NCI-H82 treated with DMSO at 0.1 percent for 48 hours (cell line): ENCODE results near the gene RALY.

Experiments used
- DNase-seq: peaks from one replicate; lab custom pipeline; 2025; ENCODE audit not compliant: unreplicated experiment; lab: John Stamatoyannopoulos, UW

The RALY gene

GRCh38 chr20:33985830-33986229 is 7.9 kb upstream of the RALY start:
- no peak for DNase-seq

- no peak for DNase-seq
Observed at GRCh38 chr20:33986560-33987216, 7.0 kb upstream of the RALY start.

DNA sequence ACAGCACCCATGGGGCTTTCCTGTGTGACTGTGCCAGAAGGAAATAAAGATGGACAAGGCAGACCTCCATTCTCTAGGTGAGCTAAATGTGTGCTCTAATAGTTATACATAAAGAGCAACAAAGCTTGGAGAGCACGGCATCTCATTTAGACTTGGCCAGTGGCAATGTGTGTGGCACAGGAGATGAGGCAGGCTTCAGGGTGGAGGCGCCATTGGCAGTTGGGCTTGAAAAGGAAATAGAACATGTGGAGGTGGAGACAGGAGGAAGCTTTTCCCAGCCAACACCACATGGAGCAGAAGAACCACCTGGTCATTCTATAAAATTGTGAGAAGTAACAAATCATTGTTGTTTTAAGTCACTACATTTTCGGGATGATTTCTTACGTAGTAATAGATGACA is 3.6 kb upstream of the RALY start:
- DNase-seq, result no peak

GRCh38 chr20:33991502-33991901 is 2.2 kb upstream of the RALY start:
- no peak for DNase-seq

DNA sequence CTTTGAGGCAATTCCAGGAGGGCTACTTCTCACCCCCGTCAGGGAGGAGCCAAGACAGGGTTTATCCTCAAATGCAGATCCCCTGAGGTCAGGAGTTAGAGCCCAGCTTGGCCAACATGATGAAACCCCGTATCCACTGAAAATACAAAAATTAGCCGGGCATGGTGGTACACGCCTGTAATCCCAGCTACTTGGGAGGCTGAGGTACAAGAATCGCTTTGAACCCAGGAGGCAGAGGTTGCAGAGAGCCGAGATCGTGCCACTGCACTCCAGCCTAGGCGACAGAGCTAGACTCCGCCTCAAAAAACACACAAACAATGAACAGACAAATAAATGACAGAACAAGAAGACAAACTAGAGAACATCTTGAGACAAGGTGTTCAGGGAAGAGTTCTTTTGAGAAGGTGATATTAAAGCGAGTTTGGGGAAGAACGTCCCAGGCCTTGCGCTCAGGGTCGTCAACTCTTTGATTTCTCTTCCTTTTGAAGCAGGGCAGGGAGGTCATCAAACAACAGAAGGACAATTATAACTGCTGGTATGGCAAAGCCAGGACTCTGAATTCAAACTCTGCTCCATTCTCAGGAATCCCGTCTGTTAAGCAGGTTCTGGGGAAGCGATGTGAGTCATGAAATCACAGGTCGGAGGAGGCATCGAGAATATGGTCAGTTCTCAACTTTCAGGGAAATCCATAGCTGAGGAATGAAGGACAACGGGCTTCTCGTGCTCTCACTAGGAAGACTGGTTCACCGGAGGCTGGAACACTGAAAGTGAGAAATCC is 1.4 kb upstream of the RALY start:
- DNase-seq, result no peak

GRCh38 chr20:33992923-33993575 is 662 bp upstream of the RALY start:
- DNase-seq, result peak; percentile 100

DNA sequence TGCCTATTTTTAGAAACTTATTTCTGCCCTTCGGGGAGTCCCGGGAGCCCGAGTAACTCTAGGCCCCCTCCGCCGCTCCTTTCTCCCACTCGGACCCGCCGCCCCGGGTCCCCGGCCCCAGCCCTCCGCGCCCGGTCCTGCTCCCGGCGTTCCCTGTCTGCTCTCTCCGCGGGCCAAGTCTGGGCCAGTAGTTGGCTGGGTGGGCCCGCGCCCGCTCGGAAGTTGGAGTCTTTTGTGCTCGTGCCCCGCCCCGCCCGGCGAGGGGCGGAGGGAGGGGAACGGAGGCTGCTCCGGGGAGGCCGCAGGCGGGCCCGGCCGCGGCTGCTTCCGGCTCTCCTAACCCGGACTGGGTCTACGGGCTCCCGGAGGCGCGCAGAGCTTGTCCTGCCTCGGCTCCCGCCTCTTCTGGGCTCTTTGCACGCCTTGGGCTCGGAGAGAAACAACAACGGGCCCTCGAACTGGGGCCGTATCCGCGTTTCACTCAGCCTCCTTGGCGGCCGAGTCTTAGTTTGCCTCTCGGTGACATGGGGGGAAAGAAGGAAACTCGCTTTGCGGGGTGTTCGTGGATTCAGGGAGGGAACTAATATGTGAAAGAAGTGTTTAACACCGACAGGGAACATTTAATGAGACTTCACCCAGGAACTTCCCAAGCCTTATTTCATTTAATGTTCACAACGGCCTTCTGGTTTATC is 657 bp downstream of the RALY start:
- DNase-seq, result peak; percentile 63

GRCh38 chr20:33995053-33995831 is 1.5 kb downstream of the RALY start:
- DNase-seq, result no peak

- DNase-seq, result no peak
Observed at GRCh38 chr20:33999025-33999649, 5.4 kb downstream of the RALY start.

GRCh38 chr20:34001378-34001777 is 7.7 kb downstream of the RALY start:
- no peak for DNase-seq

DNA sequence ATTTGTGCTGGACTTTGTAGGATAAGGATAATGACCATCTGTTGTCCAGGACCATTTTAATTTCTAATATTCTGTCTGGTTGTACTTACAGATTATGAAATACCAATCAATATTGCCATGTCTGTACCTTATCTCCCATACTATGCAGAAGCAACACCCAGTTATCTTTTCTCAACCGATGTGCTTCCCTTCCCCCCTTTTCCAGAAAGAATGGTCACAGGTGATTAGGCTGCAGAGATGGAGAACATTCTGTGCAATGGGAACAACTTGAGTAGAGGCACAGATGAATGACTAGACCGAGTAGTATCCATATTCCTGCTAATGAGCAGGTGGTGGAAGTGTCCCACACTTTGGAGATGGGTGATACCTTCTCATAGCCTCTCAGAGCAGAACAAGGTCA is 10.5 kb downstream of the RALY start:
- no peak for DNase-seq

GRCh38 chr20:34004790-34005457 is 11.2 kb downstream of the RALY start:
- DNase-seq, result no peak

DNA sequence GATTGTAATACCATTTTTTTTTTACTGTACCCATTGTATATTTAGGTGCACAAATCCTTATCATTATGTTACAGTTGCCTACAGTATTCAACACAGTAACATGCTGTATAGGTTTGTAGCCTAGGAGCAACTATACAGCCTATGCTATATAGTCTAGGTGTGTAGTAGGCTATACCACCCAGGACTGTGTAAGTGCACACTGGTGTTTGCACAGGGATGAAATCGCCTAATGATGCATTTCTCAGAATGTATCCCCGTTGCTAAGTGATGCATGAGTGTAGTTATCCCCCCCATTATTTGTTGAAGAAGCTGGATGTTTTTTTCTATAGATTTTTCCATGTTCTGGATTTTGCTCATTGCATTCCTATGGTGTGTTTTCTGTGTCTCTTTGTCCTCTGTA is 12.9 kb downstream of the RALY start:
- DNase-seq, result no peak

GRCh38 chr20:34008477-34008876 is 14.8 kb downstream of the RALY start:
- DNase-seq, result no peak

DNA sequence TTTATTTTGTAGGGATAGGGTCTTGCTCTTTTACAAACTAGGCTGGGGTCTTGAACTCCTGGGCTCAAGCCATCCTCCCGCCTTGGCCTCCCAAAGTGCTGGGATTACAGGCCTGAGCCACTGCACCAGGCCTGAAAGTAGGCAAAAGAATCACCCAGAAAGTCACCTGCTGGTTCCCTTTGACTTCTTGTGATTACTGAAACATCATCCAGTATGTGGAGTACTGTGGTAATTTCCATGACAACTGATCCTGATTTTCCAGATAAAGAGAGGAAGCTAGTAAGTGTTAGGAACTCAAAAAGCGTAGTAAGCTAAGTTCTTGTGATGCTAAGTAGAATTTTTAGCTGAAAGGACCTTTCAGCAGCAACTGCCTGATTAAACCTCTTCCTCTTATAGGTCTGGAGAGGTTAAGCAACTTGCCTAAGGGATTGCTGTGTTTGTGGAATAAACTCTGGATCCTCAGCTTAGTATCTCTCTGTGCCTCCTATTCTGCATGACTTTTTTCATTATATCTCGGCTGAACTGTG is 16.8 kb downstream of the RALY start:
- DNase-seq, result no peak

DNA sequence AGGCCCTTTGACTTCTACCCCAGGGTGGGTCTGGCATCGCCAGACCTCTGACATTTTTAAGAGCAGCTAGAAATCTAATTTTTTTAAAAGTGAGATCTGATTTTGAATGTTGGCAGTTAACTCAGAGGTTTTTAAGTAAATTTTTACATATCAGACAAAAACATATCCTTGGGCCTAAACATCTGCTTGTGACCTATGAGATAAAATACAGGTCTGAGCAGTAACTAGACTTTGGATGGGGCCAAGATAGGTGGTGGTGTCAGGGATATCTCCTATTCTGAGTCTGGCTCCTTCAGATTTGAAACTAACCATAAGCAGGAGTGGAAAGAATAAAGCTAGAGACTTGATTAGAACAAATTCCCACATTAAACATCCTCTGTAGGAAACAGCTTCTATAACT is 17.6 kb downstream of the RALY start:
- DNase-seq, result no peak

- DNase-seq, result no peak
Observed at GRCh38 chr20:34012330-34012729, 18.6 kb downstream of the RALY start.

GRCh38 chr20:34012735-34013134 is 19.0 kb downstream of the RALY start:
- no peak for DNase-seq

GRCh38 chr20:34013554-34013953 is 19.8 kb downstream of the RALY start:
- no peak for DNase-seq

DNA sequence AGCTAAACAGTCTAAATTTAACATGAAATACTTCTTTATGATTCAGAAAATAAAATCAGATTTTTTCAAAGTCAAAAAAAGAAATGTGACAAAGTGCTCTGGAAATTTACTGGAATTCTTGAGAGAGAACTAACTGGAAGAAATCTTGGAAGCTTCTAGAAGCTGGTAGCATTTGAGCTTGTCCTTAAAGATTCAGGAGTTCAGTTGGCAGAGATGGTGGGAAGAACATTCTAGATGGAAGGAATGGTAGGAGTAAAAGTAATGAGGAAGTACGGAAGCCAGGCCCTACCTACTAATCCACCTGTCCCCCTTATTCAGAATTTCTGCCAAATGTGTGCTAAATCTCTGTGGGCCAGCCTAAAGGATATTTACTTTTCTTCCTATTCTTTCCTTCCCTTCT is 21.2 kb downstream of the RALY start:
- no peak for DNase-seq
